Astrocyte (in vitro differentiated cells and primary cell): ENCODE data around the gene HPSE2. TPM values are rescaled to one million over a fixed set of nuclear protein-coding genes. Genes with fewer than 3 reads are reported as not detected.
"Not testable (repeated sequence)": the region's sequence is repeated elsewhere in the genome, so short reads cannot be mapped to it uniquely, and the experiment has no call there.

Source experiments
- DNase-seq: peaks from one replicate; pipeline ENCODE4 v3.0.0-alpha.2; 2010; ENCODE audit warnings: low read depth
- FAIRE-seq: peaks from 2 replicates; lab custom pipeline; 2011; peaks lifted over from hg19 to GRCh38; lab: Jason Lieb, UNC
- H2AFZ ChIP-seq: 2 replicates; pipeline ENCODE4 v1.6.0; 2012; ENCODE audit warnings: low read depth, low read length, inconsistent platforms
- H3K27ac ChIP-seq: 2 replicates; pipeline ENCODE4 v1.5.1; 2011; ENCODE audit warnings: low read depth, low read length, inconsistent platforms
- H3K27me3 ChIP-seq: 2 replicates; pipeline ENCODE4 v1.6.0; 2011; ENCODE audit warnings: low read length, inconsistent platforms; ENCODE audit not compliant: insufficient read depth
- H3K36me3 ChIP-seq: 2 replicates; pipeline ENCODE4 v1.5.1; 2011; ENCODE audit warnings: low read length, inconsistent platforms; ENCODE audit not compliant: insufficient read depth
- H3K4me1 ChIP-seq: 2 replicates; pipeline ENCODE4 v1.5.1; 2011; ENCODE audit warnings: low read length, inconsistent platforms; ENCODE audit not compliant: insufficient read depth
- H3K4me2 ChIP-seq: 2 replicates; pipeline ENCODE4 v1.6.0; 2012; ENCODE audit warnings: low read length, inconsistent platforms
- H3K4me3 ChIP-seq: 2 replicates; pipeline ENCODE4 v1.5.1; 2011; ENCODE audit warnings: low read depth, mild to moderate bottlenecking, low read length, inconsistent platforms; ENCODE audit not compliant: insufficient read depth
- H3K79me2 ChIP-seq: 2 replicates; pipeline ENCODE4 v1.6.0; 2012; ENCODE audit warnings: mild to moderate bottlenecking, low read length, inconsistent platforms; ENCODE audit not compliant: insufficient read depth
- H3K9ac ChIP-seq: 2 replicates; pipeline ENCODE4 v1.6.0; 2012; ENCODE audit warnings: mild to moderate bottlenecking, low read length, inconsistent platforms
- H3K9me3 ChIP-seq: 2 replicates; pipeline ENCODE4 v1.5.1; 2012; ENCODE audit warnings: low read depth, mild to moderate bottlenecking, low read length, inconsistent platforms; ENCODE audit not compliant: insufficient read depth
- H4K20me1 ChIP-seq: 2 replicates; pipeline ENCODE4 v1.6.0; 2012; ENCODE audit warnings: low read length, inconsistent platforms; ENCODE audit not compliant: insufficient read depth
- H3K27ac Mint-ChIP-seq: one replicate; pipeline ENCODE4 v1.8.0; 2021; ENCODE audit warnings: mild to moderate bottlenecking, mixed read lengths; ENCODE audit not compliant: unreplicated experiment
- H3K27me3 Mint-ChIP-seq: one replicate; pipeline ENCODE4 v1.8.0; 2021; ENCODE audit warnings: low read depth, mixed read lengths; ENCODE audit not compliant: unreplicated experiment
- H3K36me3 Mint-ChIP-seq: one replicate; pipeline ENCODE4 v1.8.0; 2021; ENCODE audit warnings: low read depth, mixed read lengths; ENCODE audit not compliant: unreplicated experiment
- H3K4me1 Mint-ChIP-seq: one replicate; pipeline ENCODE4 v1.8.0; 2021; ENCODE audit warnings: low read depth, mixed read lengths; ENCODE audit not compliant: unreplicated experiment
- H3K4me3 Mint-ChIP-seq: one replicate; pipeline ENCODE4 v1.8.0; 2021; ENCODE audit warnings: mild to moderate bottlenecking, moderate library complexity, mixed read lengths; ENCODE audit not compliant: unreplicated experiment
- H3K9me3 Mint-ChIP-seq: one replicate; pipeline ENCODE4 v1.8.0; 2021; ENCODE audit warnings: mild to moderate bottlenecking, mixed read lengths; ENCODE audit not compliant: unreplicated experiment
- EZH2 ChIP-seq: IDR thresholded peaks from 2 replicates; pipeline ENCODE4 v1.6.1; 2012; ENCODE audit warnings: mild to moderate bottlenecking, low read length, inconsistent platforms; ENCODE audit not compliant: insufficient read depth
- total RNA-seq: library from RNA; stranded (reverse); gene quantifications from 2 replicates; pipeline ENCODE4 v1.2.1, GENCODE V29; 2021
- TF ChIP-seq, protein P1 (sequence below): IDR thresholded peaks from 2 replicates; pipeline ENCODE4 v1.5.1; 2011; ENCODE audit warnings: low read depth, mild to moderate bottlenecking, inconsistent platforms, low read length, moderate library complexity; ENCODE audit not compliant: insufficient read depth

Gene HPSE2
- total RNA-seq, 1 donor from 2014 or later = 0.14 TPM

DNA sequence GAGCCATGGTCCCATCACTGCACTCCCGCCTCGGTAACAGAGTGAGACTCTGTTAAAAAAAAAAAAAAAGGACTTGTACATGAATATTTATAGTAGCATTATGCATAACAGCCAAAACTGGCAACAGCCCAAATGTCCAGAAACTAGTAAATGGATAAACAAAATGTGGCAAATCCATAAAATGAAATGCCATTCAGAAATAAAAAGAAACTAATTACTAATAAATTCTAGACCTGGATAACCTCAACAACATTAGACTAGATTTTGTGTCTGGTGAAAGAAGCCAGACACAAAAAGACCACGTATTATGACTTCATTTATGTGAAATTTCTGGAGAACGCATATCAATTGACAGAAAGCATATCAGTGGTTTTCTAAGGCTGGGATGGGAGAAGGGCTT, 74.5 kb downstream of the HPSE2 start:
- no peaks in the 10 kb centered on the region for H3K79me2 ChIP-seq
- FAIRE-seq (no peak), DNase-seq (no peak)
- no peak overlapping the region for H2AFZ ChIP-seq
- Mint-ChIP-seq H3K4me1 (no peaks in the 10 kb centered on the region), H3K27me3 (no peaks in the 10 kb centered on the region), H3K4me3 (no peak overlapping the region), H3K27ac (no peak overlapping the region), H3K9me3 (no peaks in the 10 kb centered on the region), H3K36me3 (no peaks in the 10 kb centered on the region)
- no peaks in the 10 kb centered on the region for H3K27me3 ChIP-seq
- no peaks in the 10 kb centered on the region for H3K9me3 ChIP-seq
- H3K9ac ChIP-seq = no peak overlapping the region
- TF ChIP-seq, protein P1, sequence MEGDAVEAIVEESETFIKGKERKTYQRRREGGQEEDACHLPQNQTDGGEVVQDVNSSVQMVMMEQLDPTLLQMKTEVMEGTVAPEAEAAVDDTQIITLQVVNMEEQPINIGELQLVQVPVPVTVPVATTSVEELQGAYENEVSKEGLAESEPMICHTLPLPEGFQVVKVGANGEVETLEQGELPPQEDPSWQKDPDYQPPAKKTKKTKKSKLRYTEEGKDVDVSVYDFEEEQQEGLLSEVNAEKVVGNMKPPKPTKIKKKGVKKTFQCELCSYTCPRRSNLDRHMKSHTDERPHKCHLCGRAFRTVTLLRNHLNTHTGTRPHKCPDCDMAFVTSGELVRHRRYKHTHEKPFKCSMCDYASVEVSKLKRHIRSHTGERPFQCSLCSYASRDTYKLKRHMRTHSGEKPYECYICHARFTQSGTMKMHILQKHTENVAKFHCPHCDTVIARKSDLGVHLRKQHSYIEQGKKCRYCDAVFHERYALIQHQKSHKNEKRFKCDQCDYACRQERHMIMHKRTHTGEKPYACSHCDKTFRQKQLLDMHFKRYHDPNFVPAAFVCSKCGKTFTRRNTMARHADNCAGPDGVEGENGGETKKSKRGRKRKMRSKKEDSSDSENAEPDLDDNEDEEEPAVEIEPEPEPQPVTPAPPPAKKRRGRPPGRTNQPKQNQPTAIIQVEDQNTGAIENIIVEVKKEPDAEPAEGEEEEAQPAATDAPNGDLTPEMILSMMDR = no peak
- no peak for TF ChIP-seq EZH2
- H3K4me3 ChIP-seq = no peak overlapping the region
- no peak overlapping the region for H3K27ac ChIP-seq
- H3K4me1 ChIP-seq = no peaks in the 10 kb centered on the region
- no peaks in the 10 kb centered on the region for H4K20me1 ChIP-seq
- H3K4me2 ChIP-seq = no peak overlapping the region
- no peaks in the 10 kb centered on the region for H3K36me3 ChIP-seq

DNA sequence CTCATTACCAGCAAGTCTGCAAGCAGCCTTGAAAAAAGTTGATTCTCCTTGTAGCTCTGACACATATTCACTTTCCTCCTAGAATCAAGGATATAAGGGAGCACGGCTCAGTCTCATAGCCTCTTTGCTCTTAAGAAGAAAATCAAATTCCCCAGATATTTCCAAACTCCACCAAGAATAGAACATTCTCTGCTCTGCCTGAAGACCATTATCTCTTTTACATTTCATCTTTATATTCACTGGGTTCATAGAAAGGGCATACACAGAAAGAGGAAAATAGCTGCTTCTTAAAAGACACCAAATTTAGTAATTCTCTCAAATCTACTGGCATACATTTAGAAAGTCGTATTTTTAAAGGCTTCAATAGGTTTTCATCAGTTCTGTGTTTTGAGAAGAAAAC, 92.0 kb downstream of the HPSE2 start:
- peak overlapping the region; percentile 31 for H3K27ac Mint-ChIP-seq
- Histone ChIP-seq H3K4me1 (no peaks in the 10 kb centered on the region), H2AFZ (no peak overlapping the region), H3K27me3 (no peaks in the 10 kb centered on the region), H3K4me3 (no peak overlapping the region), H3K79me2 (no peaks in the 10 kb centered on the region), H3K9ac (no peak overlapping the region), H3K36me3 (no peaks in the 10 kb centered on the region), H3K4me2 (no peak overlapping the region), H3K27ac (no peak overlapping the region), H3K9me3 (no peaks in the 10 kb centered on the region), H4K20me1 (no peaks in the 10 kb centered on the region)
- no peak for TF ChIP-seq EZH2
- TF ChIP-seq, protein P1 = no peak
- no peak for DNase-seq
- H3K36me3 Mint-ChIP-seq = no peaks in the 10 kb centered on the region
- no peaks in the 10 kb centered on the region for H3K9me3 Mint-ChIP-seq
- FAIRE-seq = no peak
- H3K4me3 Mint-ChIP-seq = no peak overlapping the region
- no peaks in the 10 kb centered on the region for H3K4me1 Mint-ChIP-seq
- H3K27me3 Mint-ChIP-seq = no peaks in the 10 kb centered on the region

DNA sequence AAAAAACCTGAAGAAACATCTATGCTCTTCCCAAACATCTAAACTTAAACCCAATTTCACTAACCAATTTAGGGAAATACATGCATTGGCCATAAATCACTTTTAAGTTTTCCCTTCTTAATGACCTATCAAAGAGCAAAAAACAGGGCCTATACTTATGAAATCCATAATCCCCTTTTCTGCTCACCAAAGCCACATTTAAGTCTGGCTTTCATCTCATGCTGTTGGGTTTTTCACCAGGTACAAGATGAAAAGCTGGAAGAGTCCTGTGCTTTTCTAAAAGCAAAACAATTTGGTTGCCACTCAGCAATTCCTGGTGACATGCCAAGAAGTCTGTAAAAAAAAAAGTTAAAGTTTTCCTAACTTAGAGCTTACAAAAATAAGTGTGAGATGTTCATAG, 92.6 kb downstream of the HPSE2 start:
- Mint-ChIP-seq H3K36me3 (no peaks in the 10 kb centered on the region), H3K9me3 (no peaks in the 10 kb centered on the region), H3K4me3 (no peak overlapping the region), H3K4me1 (no peaks in the 10 kb centered on the region), H3K27me3 (no peaks in the 10 kb centered on the region), H3K27ac (no peak overlapping the region)
- H3K9me3 ChIP-seq = no peaks in the 10 kb centered on the region
- DNase-seq = no peak
- no peak overlapping the region for H3K9ac ChIP-seq
- H3K27ac ChIP-seq = no peak overlapping the region
- H3K4me2 ChIP-seq = no peak overlapping the region
- H3K79me2 ChIP-seq = no peaks in the 10 kb centered on the region
- FAIRE-seq = no peak
- no peak overlapping the region for H3K4me3 ChIP-seq
- H3K36me3 ChIP-seq = no peaks in the 10 kb centered on the region
- no peak overlapping the region for H2AFZ ChIP-seq
- no peak for TF ChIP-seq EZH2
- TF ChIP-seq, protein P1 = no peak
- no peaks in the 10 kb centered on the region for H3K27me3 ChIP-seq
- no peaks in the 10 kb centered on the region for H4K20me1 ChIP-seq
- H3K4me1 ChIP-seq = no peaks in the 10 kb centered on the region

- H2AFZ ChIP-seq, H3K79me2 ChIP-seq: not testable (repeated sequence)
Observed at GRCh38 chr10:99132897-99133296, 102.8 kb downstream of the HPSE2 start.

More at GRCh38 chr10:99132897-99133296, 102.8 kb downstream of the HPSE2 start:
- not testable (repeated sequence) for H3K9ac ChIP-seq, DNase-seq, H3K4me3 Mint-ChIP-seq, H3K4me3 ChIP-seq, H3K27ac Mint-ChIP-seq, H3K36me3 ChIP-seq, H3K27me3 ChIP-seq, H3K27ac ChIP-seq, H3K9me3 Mint-ChIP-seq, H3K4me2 ChIP-seq, H4K20me1 ChIP-seq, H3K4me1 Mint-ChIP-seq, H3K27me3 Mint-ChIP-seq, FAIRE-seq, H3K9me3 ChIP-seq, H3K4me1 ChIP-seq, H3K36me3 Mint-ChIP-seq
